PC-3 (cell line): Measurements from ENCODE around the gene SPARC. TPM values are rescaled to one million over a fixed set of nuclear protein-coding genes. Genes with fewer than 3 reads are reported as not detected.
A peak's percentile ranks its signal among the peaks of the same experiment; 100 is the strongest.

ENCODE experiments used
- ATAC-seq: fragments of 200-7000 bp; cut with Tn5 transposase; 2 replicates; pipeline ENCODE4 v1.9.1; 2020; ENCODE audit warnings: mild to moderate bottlenecking, moderate library complexity
- BruUV-seq: library from RNA; stranded (reverse); fragments of 400-500 nt; replicated peaks from 2 replicates; lab custom pipeline; 2021; lab: Mats Ljungman, UMichigan
- CTCF ChIA-PET: fragments of 300-600 bp; sonication (Branson Sonifier 250); formaldehyde crosslinking; loops from one replicate; lab custom pipeline; 2022; ENCODE audit warnings: antibody characterized with exemption; lab: Charles Lee
- POLR2A ChIA-PET: fragments of 300-600 bp; sonication (Branson Sonifier 250); formaldehyde crosslinking; loops from one replicate; lab custom pipeline; 2022; ENCODE audit warnings: antibody characterized with exemption; ENCODE audit not compliant: unreplicated experiment; lab: Charles Lee
- DNase-seq: peaks from one replicate; pipeline ENCODE4 v3.0.0-alpha.2; 2015
- H2AFZ ChIP-seq: fragments of 300-600 bp; sonication (generic); 2 replicates; pipeline ENCODE4 v1.6.0; 2016; ENCODE audit warnings: antibody characterized with exemption, low read length
- H3F3A ChIP-seq: fragments of 300-600 bp; sonication (generic); one replicate; pipeline ENCODE4 v1.6.0; 2017; ENCODE audit warnings: antibody characterized with exemption, low read length, control low read depth, mild to moderate bottlenecking; ENCODE audit not compliant: unreplicated experiment
- H3K27ac ChIP-seq: fragments of 300-600 bp; sonication (generic); 2 replicates; pipeline ENCODE4 v1.5.1; 2016; ENCODE audit warnings: mild to moderate bottlenecking, low read length
- H3K27me3 ChIP-seq: fragments of 300-600 bp; sonication (generic); 2 replicates; pipeline ENCODE4 v1.6.1; 2016; ENCODE audit warnings: low read length, mixed read lengths
- H3K36me3 ChIP-seq: fragments of 300-600 bp; sonication (generic); 2 replicates; pipeline ENCODE4 v1.6.1; 2016; ENCODE audit warnings: low read depth, mixed run types, low read length, mixed read lengths
- H3K4me1 ChIP-seq: fragments of 300-600 bp; sonication (generic); 2 replicates; pipeline ENCODE4 v1.5.1; 2016; ENCODE audit warnings: low read length; ENCODE audit not compliant: insufficient read depth
- H3K4me2 ChIP-seq: fragments of 300-600 bp; sonication (generic); 2 replicates; pipeline ENCODE4 v1.6.0; 2016; ENCODE audit warnings: low read length
- H3K4me3 ChIP-seq: fragments of 300-600 bp; sonication (generic); 2 replicates; pipeline ENCODE4 v1.5.1; 2016; ENCODE audit warnings: mild to moderate bottlenecking, low read length, mixed read lengths
- H3K79me2 ChIP-seq: fragments of 300-600 bp; sonication (generic); 2 replicates; pipeline ENCODE4 v1.6.1; 2017; ENCODE audit warnings: low read length, mixed read lengths
- H3K9ac ChIP-seq: fragments of 300-600 bp; sonication (generic); 2 replicates; pipeline ENCODE4 v1.6.0; 2016; ENCODE audit warnings: mild to moderate bottlenecking, low read length
- H3K9me2 ChIP-seq: fragments of 300-600 bp; sonication (generic); replicated peaks from 2 replicates; pipeline ENCODE4 v1.6.1; 2016; ENCODE audit warnings: mixed run types, low read length, mixed read lengths
- H3K9me3 ChIP-seq: fragments of 300-600 bp; sonication (generic); 2 replicates; pipeline ENCODE4 v1.6.1; 2016; ENCODE audit warnings: low read length, mixed read lengths
- H4K20me1 ChIP-seq: fragments of 300-600 bp; sonication (generic); 2 replicates; pipeline ENCODE4 v1.6.1; 2016; ENCODE audit warnings: low read length, mixed read lengths
- CTCF ChIP-seq: fragments of 300-600 bp; sonication (generic); conservative IDR thresholded peaks from 2 replicates; pipeline ENCODE4 v1.5.1; 2017; ENCODE audit warnings: antibody characterized with exemption, low read depth, mild to moderate bottlenecking, low read length
- EZH2 ChIP-seq: fragments of 300-600 bp; sonication (generic); IDR thresholded peaks from one replicate; pipeline ENCODE4 v1.6.1; 2017; ENCODE audit warnings: antibody characterized with exemption, mild to moderate bottlenecking, low read length; ENCODE audit not compliant: unreplicated experiment
- EZH2phosphoT487 ChIP-seq: fragments of 300-600 bp; sonication (generic); IDR thresholded peaks from 2 replicates; pipeline ENCODE4 v1.6.1; 2018; ENCODE audit warnings: mild to moderate bottlenecking, antibody characterized with exemption, low read length, borderline replicate concordance
- intact Hi-C: fragments of 100-400 bp; cut with micrococcal nuclease; formaldehyde crosslinking; loops from 2 replicates; pipeline ENCODE4 v1.9.0; 2023
- total RNA-seq: library from RNA; depleted of rRNA; stranded (reverse); fragments of >200 nt; gene quantifications from 2 replicates; pipeline ENCODE4 v1.2.3, GENCODE V29; 2014

Gene SPARC
- total RNA-seq, 1 experiment from 2014 or later: 2.7 TPM

GRCh38 chr5:151718153-151718552 lies 31.4 kb upstream of the SPARC start:
- Histone ChIP-seq H4K20me1 (no peaks in the 10 kb centered on the region), H3K9ac (no peak overlapping the region), H3K4me1 (no peaks in the 10 kb centered on the region; the same call in 1 of the 2 replicates), H3K9me3 (no peaks in the 10 kb centered on the region), H3K79me2 (no peaks in the 10 kb centered on the region), H3F3A (no peaks in the 10 kb centered on the region), H3K9me2 (no peaks in the 10 kb centered on the region), H3K27ac (no peak overlapping the region), H3K4me2 (no peak overlapping the region), H3K4me3 (no peak overlapping the region), H2AFZ (no peak overlapping the region), H3K36me3 (no peaks in the 10 kb centered on the region), H3K27me3 (no peaks in the 10 kb centered on the region)
- CTCF ChIA-PET: no interaction called here
- POLR2A ChIA-PET: no interaction called here
- no peak for TF ChIP-seq EZH2phosphoT487
- TF ChIP-seq CTCF: no peak
- no peak for TF ChIP-seq EZH2
- ATAC-seq: peak; percentile 23; the same call in 1 of the 2 replicates
- no peak for DNase-seq
- intact Hi-C loops: no loop called here
- no TSS peak for BruUV-seq

GRCh38 chr5:151717416-151717815 lies 30.7 kb upstream of the SPARC start:
- H3K27me3 ChIP-seq: no peaks in the 10 kb centered on the region
- H3K9me2 ChIP-seq: no peaks in the 10 kb centered on the region
- no peak overlapping the region for H3K9ac ChIP-seq
- ChIA-PET CTCF (no interaction called here), POLR2A (no interaction called here)
- H3K36me3 ChIP-seq: no peaks in the 10 kb centered on the region
- no peaks in the 10 kb centered on the region for H4K20me1 ChIP-seq
- no peaks in the 10 kb centered on the region for H3K9me3 ChIP-seq
- no peak overlapping the region for H2AFZ ChIP-seq
- TF ChIP-seq EZH2phosphoT487 (no peak), CTCF (no peak), EZH2 (no peak)
- BruUV-seq: no TSS peak
- no peak overlapping the region for H3K4me3 ChIP-seq
- H3K79me2 ChIP-seq: no peaks in the 10 kb centered on the region
- H3K4me1 ChIP-seq: no peaks in the 10 kb centered on the region; the same call in 1 of the 2 replicates
- DNase-seq (no peak), ATAC-seq (no peak)
- no peak overlapping the region for H3K4me2 ChIP-seq
- intact Hi-C loops: no loop called here
- no peak overlapping the region for H3K27ac ChIP-seq
- no peaks in the 10 kb centered on the region for H3F3A ChIP-seq

GRCh38 chr5:151709109-151709735 lies 22.5 kb upstream of the SPARC start:
- H3K4me1 ChIP-seq: no peaks in the 10 kb centered on the region
- ChIA-PET CTCF (no interaction called here), POLR2A (no interaction called here)
- no peaks in the 10 kb centered on the region for H3K27me3 ChIP-seq
- H2AFZ ChIP-seq: no peak overlapping the region
- no peak for TF ChIP-seq CTCF
- TF ChIP-seq EZH2: no peak
- TF ChIP-seq EZH2phosphoT487: no peak
- H3K9me2 ChIP-seq: no peaks in the 10 kb centered on the region
- H3K79me2 ChIP-seq: no peaks in the 10 kb centered on the region
- no TSS peak for BruUV-seq
- no peaks in the 10 kb centered on the region for H3K36me3 ChIP-seq
- DNase-seq: no peak
- H3F3A ChIP-seq: no peaks in the 10 kb centered on the region
- intact Hi-C loops: no loop called here
- H3K9me3 ChIP-seq: no peaks in the 10 kb centered on the region
- no peaks in the 10 kb centered on the region for H4K20me1 ChIP-seq
- H3K4me2 ChIP-seq: no peak overlapping the region
- H3K9ac ChIP-seq: no peak overlapping the region
- no peak overlapping the region for H3K27ac ChIP-seq
- H3K4me3 ChIP-seq: no peak overlapping the region
- ATAC-seq: no peak
